ENCODE measurements around the gene TSC22D4. TPM values are rescaled to one million over a fixed set of nuclear protein-coding genes. Genes with fewer than 3 reads are reported as not detected.

TSC22D4 gene
- total and polyA plus RNA-seq, 4 donors = 5.5 to 21.2 (median 11.4) TPM

DNA sequence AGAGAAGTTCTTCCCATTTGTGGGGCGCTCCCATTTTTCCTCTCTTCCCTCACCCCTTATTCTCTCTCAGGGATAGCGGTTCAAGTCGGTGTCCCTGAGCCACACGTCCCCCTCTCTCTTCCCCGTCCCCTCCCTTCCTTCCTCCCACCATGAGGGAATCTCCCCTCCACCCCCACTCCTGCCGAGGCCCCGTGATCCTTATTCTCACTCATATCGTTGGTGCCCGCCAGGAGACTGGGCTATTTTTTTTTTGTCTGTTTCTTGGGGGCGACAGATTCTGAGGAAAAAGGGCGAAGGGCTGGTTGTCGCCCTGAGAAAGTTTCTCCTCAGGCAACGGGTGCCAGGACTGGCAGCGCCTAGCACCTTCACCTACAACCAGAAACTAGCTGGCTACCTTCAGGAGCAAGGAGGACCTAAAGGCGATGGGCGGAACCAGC lies 51.2 kb downstream of the TSC22D4 start:
- no peaks in the 10 kb centered on the region for H3K9me3 ChIP-seq (ENCODE audit: control insufficient read depth in 4 of 4, low read length in 3 of 4)
- H3K9ac ChIP-seq (ENCODE audit: low read depth in 1 of 2, low read length in 2 of 2) = no peak overlapping the region
- H3K4me3 ChIP-seq (ENCODE audit: low read depth in 1 of 3, low read length in 3 of 3) = peak overlapping the region; percentile 4 to 90 (median 45)
- H3K27me3 ChIP-seq (ENCODE audit: control insufficient read depth in 4 of 4, insufficient read depth in 4 of 4, low read length in 3 of 4) = no peaks in the 10 kb centered on the region
- no peak for DNase-seq (ENCODE audit: low spot score)
- H3K36me3 ChIP-seq (ENCODE audit: control insufficient read depth in 4 of 4, insufficient read depth in 3 of 4, low read depth in 1 of 4, low read length in 3 of 4) = peaks cover 0 to 4% (median 2%) of the 10 kb centered on the region in 4 donors
- peaks cover 12 to 27% (median 16%) of the 10 kb centered on the region in 4 donors for H3K4me1 ChIP-seq (ENCODE audit: control insufficient read depth in 4 of 4, insufficient read depth in 4 of 4, low read length in 3 of 4)
- WGBS = 55% methylated on average over 16 of the region's 16 CpGs
- no peak for TF ChIP-seq NR2F2 (IDR thresholded peaks at IDR 0.05)
- no peak for TF ChIP-seq RAD21 (IDR thresholded peaks at IDR 0.05)
- TF ChIP-seq RXRA (IDR thresholded peaks at IDR 0.05) = no peak
- TF ChIP-seq JUND (IDR thresholded peaks at IDR 0.05) = no peak
- no peak for TF ChIP-seq SP1 (IDR thresholded peaks at IDR 0.05)
- TF ChIP-seq, protein P1, sequence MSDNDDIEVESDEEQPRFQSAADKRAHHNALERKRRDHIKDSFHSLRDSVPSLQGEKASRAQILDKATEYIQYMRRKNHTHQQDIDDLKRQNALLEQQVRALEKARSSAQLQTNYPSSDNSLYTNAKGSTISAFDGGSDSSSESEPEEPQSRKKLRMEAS (IDR thresholded peaks at IDR 0.05) = no peak
- TF ChIP-seq HNF4G (IDR thresholded peaks at IDR 0.05) = no peak
- no peak for TF ChIP-seq FOXA1 (IDR thresholded peaks at IDR 0.05)
- no peak for TF ChIP-seq HNF4A (conservative IDR thresholded peaks at IDR 0.05)
- TF ChIP-seq, protein P2, sequence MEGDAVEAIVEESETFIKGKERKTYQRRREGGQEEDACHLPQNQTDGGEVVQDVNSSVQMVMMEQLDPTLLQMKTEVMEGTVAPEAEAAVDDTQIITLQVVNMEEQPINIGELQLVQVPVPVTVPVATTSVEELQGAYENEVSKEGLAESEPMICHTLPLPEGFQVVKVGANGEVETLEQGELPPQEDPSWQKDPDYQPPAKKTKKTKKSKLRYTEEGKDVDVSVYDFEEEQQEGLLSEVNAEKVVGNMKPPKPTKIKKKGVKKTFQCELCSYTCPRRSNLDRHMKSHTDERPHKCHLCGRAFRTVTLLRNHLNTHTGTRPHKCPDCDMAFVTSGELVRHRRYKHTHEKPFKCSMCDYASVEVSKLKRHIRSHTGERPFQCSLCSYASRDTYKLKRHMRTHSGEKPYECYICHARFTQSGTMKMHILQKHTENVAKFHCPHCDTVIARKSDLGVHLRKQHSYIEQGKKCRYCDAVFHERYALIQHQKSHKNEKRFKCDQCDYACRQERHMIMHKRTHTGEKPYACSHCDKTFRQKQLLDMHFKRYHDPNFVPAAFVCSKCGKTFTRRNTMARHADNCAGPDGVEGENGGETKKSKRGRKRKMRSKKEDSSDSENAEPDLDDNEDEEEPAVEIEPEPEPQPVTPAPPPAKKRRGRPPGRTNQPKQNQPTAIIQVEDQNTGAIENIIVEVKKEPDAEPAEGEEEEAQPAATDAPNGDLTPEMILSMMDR (IDR thresholded peaks at IDR 0.05; ENCODE audit: low read depth, low read length, missing input control) = no peak
- TF ChIP-seq EGR1 (IDR thresholded peaks at IDR 0.05; ENCODE audit: low read depth in 2 of 2) = no peak
- TF ChIP-seq, protein P3, sequence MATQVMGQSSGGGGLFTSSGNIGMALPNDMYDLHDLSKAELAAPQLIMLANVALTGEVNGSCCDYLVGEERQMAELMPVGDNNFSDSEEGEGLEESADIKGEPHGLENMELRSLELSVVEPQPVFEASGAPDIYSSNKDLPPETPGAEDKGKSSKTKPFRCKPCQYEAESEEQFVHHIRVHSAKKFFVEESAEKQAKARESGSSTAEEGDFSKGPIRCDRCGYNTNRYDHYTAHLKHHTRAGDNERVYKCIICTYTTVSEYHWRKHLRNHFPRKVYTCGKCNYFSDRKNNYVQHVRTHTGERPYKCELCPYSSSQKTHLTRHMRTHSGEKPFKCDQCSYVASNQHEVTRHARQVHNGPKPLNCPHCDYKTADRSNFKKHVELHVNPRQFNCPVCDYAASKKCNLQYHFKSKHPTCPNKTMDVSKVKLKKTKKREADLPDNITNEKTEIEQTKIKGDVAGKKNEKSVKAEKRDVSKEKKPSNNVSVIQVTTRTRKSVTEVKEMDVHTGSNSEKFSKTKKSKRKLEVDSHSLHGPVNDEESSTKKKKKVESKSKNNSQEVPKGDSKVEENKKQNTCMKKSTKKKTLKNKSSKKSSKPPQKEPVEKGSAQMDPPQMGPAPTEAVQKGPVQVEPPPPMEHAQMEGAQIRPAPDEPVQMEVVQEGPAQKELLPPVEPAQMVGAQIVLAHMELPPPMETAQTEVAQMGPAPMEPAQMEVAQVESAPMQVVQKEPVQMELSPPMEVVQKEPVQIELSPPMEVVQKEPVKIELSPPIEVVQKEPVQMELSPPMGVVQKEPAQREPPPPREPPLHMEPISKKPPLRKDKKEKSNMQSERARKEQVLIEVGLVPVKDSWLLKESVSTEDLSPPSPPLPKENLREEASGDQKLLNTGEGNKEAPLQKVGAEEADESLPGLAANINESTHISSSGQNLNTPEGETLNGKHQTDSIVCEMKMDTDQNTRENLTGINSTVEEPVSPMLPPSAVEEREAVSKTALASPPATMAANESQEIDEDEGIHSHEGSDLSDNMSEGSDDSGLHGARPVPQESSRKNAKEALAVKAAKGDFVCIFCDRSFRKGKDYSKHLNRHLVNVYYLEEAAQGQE (IDR thresholded peaks at IDR 0.05) = no peak
- no peak for TF ChIP-seq ZBTB33 (IDR thresholded peaks at IDR 0.05)
- no peak for TF ChIP-seq YY1 (IDR thresholded peaks at IDR 0.05)
- TF ChIP-seq FOXA2 (IDR thresholded peaks at IDR 0.05) = no peak
- TF ChIP-seq GABPA (IDR thresholded peaks at IDR 0.05 in 1 of 2, conservative IDR thresholded peaks at IDR 0.05 in 1 of 2) = no peak
- no peak for TF ChIP-seq TAF1 (conservative IDR thresholded peaks at IDR 0.05)
- TF ChIP-seq ATF3 (IDR thresholded peaks at IDR 0.05) = no peak
- H3K27ac ChIP-seq (ENCODE audit: low read depth in 1 of 2, low read length in 2 of 2) = peak overlapping the region; percentile 100

Measured in liver (tissue), 9 donors.